Upper lobe of left lung (tissue), 6 donors: ENCODE measurements around the gene AP3S2. TPM values are rescaled to one million over a fixed set of nuclear protein-coding genes. Genes with fewer than 3 reads are reported as not detected.
"Not testable (repeated sequence)": the region's sequence is repeated elsewhere in the genome, so short reads cannot be mapped to it uniquely, and the experiment has no call there.

Source experiments
- ATAC-seq, 2 donors: fragments of 200-7000 bp; cut with Tn5 transposase; one replicate each; pipeline ENCODE4 v1.9.1; 2022; ENCODE audit warnings: mild to moderate bottlenecking in 2 of 2, moderate library complexity in 2 of 2; ENCODE audit not compliant: low FRiP score in 2 of 2
- DNase-seq, 2 donors: peaks; one replicate each; pipeline ENCODE4 v3.0.0-alpha.2; 2019 to 2020
- H3K27ac ChIP-seq, 4 donors: fragments of 200-600 bp; sonication (generic); one replicate each; pipeline ENCODE4 v1.5.1; 2016 to 2019
- H3K27me3 ChIP-seq, 4 donors: fragments of 200-600 bp; sonication (generic); one replicate each; pipeline ENCODE4 v1.5.1; 2017 to 2019
- H3K36me3 ChIP-seq, 4 donors: fragments of 200-600 bp; sonication (generic); one replicate each; pipeline ENCODE4 v1.5.1; 2016 to 2019
- H3K4me1 ChIP-seq, 4 donors: fragments of 200-600 bp; sonication (generic); one replicate each; pipeline ENCODE4 v1.5.1; 2018 to 2019
- H3K4me3 ChIP-seq, 4 donors: fragments of 200-600 bp; sonication (generic); one replicate each; pipeline ENCODE4 v1.5.1; 2017 to 2019; ENCODE audit warnings: mild to moderate bottlenecking in 2 of 4, moderate library complexity in 1 of 4
- H3K9me3 ChIP-seq, 4 donors: fragments of 200-600 bp; sonication (generic); one replicate each; pipeline ENCODE4 v1.5.1; 2018 to 2019
- EP300 ChIP-seq, 4 donors: sonication (generic); formaldehyde crosslinking; IDR thresholded peaks; one replicate each; pipeline ENCODE4 v1.5.1; 2017; ENCODE audit warnings: antibody characterized with exemption in 4 of 4, control low read depth in 2 of 4
- POLR2A ChIP-seq, 4 donors: fragments of 450-650 bp; IDR thresholded peaks; one replicate each; pipeline ENCODE4 v1.5.1; 2016 to 2017; ENCODE audit warnings: antibody characterized with exemption in 4 of 4, mild to moderate bottlenecking in 2 of 4
- POLR2AphosphoS5 ChIP-seq, 2 donors: sonication (generic); formaldehyde crosslinking; IDR thresholded peaks; one replicate each; pipeline ENCODE4 v1.5.1; 2017; ENCODE audit warnings: antibody characterized with exemption in 2 of 2
- WGBS, 2 donors: methylation state at CpG; one replicate each; pipeline ENCODE4 v1.1.5; 2017 to 2018; 5-methylcytosine and 5-hydroxymethylcytosine counted together
- total RNA-seq, 6 donors: library from RNA; depleted of rRNA in 4 of 6; stranded (reverse); fragments of >200 nt in 4 of 6; gene quantifications; one replicate each; pipeline versions ENCODE4 v1.1.0 to v1.2.1, GENCODE V29; 2016 to 2021
- TF ChIP-seq, protein P1 (sequence below), 6 experiments: fragments of 450-650 bp in 4 of 6; fragments of 200-600 bp in 2 of 6; sonication (generic) in 2 of 6; IDR thresholded peaks; one replicate each; pipeline ENCODE4 v1.5.1; 2016 to 2019; ENCODE audit warnings: antibody characterized with exemption in 6 of 6
- donor health status: DM: no; HTN: no; CAD: no; lungs with moderate emphysema.
- donor health status: DM: no; HTN: yes; CAD: no; lungs with severe emphysema.

AP3S2 gene
- total RNA-seq, 6 donors from 2014 or later: 19.6 to 46.1 (median 28.9) TPM

DNA sequence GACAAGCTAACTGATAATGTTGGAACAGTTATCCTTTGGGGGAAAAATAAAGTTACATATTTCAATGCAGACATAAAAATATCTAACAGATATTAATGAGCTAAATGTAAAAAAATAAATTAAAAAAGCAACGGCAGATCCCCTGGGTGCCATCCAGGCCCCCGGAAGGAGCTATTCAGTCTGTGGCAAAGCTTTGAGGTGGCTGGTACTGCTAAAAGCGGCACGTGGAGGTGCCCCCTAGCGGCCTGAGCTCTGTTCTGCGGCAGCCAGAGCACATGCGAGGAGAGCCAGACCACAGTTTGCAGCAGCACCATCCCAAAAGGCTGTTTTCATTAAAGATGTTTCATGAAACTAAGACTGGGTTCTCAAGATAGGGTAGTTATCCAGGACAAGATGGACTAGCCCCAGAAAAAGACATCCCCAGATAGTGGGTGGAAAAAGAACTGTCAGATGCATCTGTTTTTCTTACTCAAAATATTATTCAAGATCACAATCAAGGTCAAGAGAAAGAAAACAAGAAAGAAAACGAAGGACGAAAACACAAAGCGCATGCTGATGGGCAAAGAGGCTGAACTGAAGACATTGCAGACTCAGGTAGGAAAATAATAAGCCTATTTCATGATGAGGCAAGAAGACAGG, 18.7 kb downstream of the AP3S2 start:
- H3K36me3 ChIP-seq: peaks cover 8 to 63% (median 23%) of the 10 kb centered on the region in 4 donors
- H3K27ac ChIP-seq: peak overlapping the region in 1 of 4 donors; percentile 70
- ATAC-seq (peak; percentile 86 to 96), DNase-seq (peak; percentile 88 to 90)
- peaks cover 0 to 7% (median 3%) of the 10 kb centered on the region in 4 donors for H3K4me1 ChIP-seq
- H3K27me3 ChIP-seq: no peaks in the 10 kb centered on the region
- 27 to 30% methylated on average over 10 of the region's 10 CpGs for WGBS, 2 donors
- H3K4me3 ChIP-seq: no peak overlapping the region
- TF ChIP-seq, protein P1, sequence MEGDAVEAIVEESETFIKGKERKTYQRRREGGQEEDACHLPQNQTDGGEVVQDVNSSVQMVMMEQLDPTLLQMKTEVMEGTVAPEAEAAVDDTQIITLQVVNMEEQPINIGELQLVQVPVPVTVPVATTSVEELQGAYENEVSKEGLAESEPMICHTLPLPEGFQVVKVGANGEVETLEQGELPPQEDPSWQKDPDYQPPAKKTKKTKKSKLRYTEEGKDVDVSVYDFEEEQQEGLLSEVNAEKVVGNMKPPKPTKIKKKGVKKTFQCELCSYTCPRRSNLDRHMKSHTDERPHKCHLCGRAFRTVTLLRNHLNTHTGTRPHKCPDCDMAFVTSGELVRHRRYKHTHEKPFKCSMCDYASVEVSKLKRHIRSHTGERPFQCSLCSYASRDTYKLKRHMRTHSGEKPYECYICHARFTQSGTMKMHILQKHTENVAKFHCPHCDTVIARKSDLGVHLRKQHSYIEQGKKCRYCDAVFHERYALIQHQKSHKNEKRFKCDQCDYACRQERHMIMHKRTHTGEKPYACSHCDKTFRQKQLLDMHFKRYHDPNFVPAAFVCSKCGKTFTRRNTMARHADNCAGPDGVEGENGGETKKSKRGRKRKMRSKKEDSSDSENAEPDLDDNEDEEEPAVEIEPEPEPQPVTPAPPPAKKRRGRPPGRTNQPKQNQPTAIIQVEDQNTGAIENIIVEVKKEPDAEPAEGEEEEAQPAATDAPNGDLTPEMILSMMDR (IDR thresholded peaks at IDR 0.05): peak; percentile 68 to 91 (median 86)
- no peak for TF ChIP-seq POLR2A (IDR thresholded peaks at IDR 0.05)
- no peak for TF ChIP-seq POLR2AphosphoS5 (IDR thresholded peaks at IDR 0.05)
- no peak for TF ChIP-seq EP300 (IDR thresholded peaks at IDR 0.05)
- no peaks in the 10 kb centered on the region for H3K9me3 ChIP-seq

DNA sequence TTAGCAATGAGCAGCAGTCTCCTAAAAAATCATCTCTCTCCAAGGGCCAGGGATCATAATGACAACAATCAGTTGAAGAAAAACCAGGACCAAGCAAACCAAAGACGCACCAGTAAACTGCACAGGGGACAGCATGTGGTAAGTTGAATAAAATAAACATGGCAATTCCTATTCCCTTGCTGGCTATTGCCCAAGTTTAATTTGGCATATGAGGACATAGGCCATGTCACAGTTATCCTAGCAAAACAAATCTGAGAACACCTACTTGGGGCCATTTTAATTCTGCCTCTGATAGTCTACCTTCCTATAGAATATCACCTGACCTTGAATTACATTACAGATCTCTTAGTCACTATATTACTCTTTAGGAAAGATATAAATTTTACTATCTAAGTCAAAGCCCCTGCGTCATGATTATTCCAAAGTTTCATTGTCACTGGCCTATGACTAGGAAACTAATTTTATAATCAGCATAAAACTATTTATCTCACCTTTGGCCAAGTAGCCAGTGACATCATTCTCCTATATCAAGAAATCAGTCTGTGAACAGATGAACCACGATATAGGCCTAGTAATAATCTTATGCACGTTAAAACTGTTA, 23.0 kb downstream of the AP3S2 start:
- 91 to 96% methylated on average over 4 of the region's 4 CpGs for WGBS, 2 donors
- TF ChIP-seq, protein P1 (IDR thresholded peaks at IDR 0.05): no peak
- no peak for TF ChIP-seq POLR2A (IDR thresholded peaks at IDR 0.05)
- TF ChIP-seq EP300 (IDR thresholded peaks at IDR 0.05): no peak
- no peak for TF ChIP-seq POLR2AphosphoS5 (IDR thresholded peaks at IDR 0.05)
- no peak for DNase-seq
- Histone ChIP-seq H3K9me3 (no peaks in the 10 kb centered on the region), H3K36me3 (peaks cover 3 to 31% (median 17%) of the 10 kb centered on the region in 4 donors), H3K27ac (no peak overlapping the region), H3K4me3 (no peak overlapping the region), H3K4me1 (peaks cover 0 to 7% (median 3%) of the 10 kb centered on the region in 4 donors), H3K27me3 (no peaks in the 10 kb centered on the region)
- ATAC-seq: no peak

- Histone ChIP-seq H3K27ac (no peak overlapping the region), H3K4me1 (peaks cover 0 to 5% (median 2%) of the 10 kb centered on the region in 4 donors), H3K4me3 (no peak overlapping the region), H3K9me3 (no peaks in the 10 kb centered on the region), H3K27me3 (no peaks in the 10 kb centered on the region), H3K36me3 (peaks cover 3 to 25% (median 16%) of the 10 kb centered on the region in 4 donors)
- TF ChIP-seq POLR2A (IDR thresholded peaks at IDR 0.05) (no peak), EP300 (IDR thresholded peaks at IDR 0.05) (no peak), POLR2AphosphoS5 (IDR thresholded peaks at IDR 0.05) (no peak)
- TF ChIP-seq, protein P1 (IDR thresholded peaks at IDR 0.05): no peak
- 87 to 93% methylated on average over 5 of the region's 5 CpGs for WGBS, 2 donors
- DNase-seq: no peak
- no peak for ATAC-seq
These were observed 23.8 kb downstream of the AP3S2 start for GRCh38 chr15:89870006-89870405.

- ATAC-seq, H3K4me3 ChIP-seq, H3K27ac ChIP-seq, H3K9me3 ChIP-seq, H3K4me1 ChIP-seq, DNase-seq, H3K27me3 ChIP-seq: not testable (repeated sequence)
- H3K36me3 ChIP-seq: peaks cover 6 to 25% (median 19%) of the 10 kb centered on the region in 4 donors
- 94 to 98% methylated on average over 9 of the region's 9 CpGs for WGBS, 2 donors
These were observed 24.3 kb downstream of the AP3S2 start for GRCh38 chr15:89869490-89869889.

GRCh38 chr15:89864958-89865739, 28.6 kb downstream of the AP3S2 start:
- H3K27ac ChIP-seq: no peak overlapping the region
- no peak for DNase-seq
- H3K27me3 ChIP-seq: no peaks in the 10 kb centered on the region
- 70 to 72% methylated on average over 3 of the region's 3 CpGs for WGBS, 2 donors
- H3K4me3 ChIP-seq: no peak overlapping the region
- TF ChIP-seq, protein P1 (IDR thresholded peaks at IDR 0.05): no peak
- TF ChIP-seq POLR2A (IDR thresholded peaks at IDR 0.05): no peak
- TF ChIP-seq POLR2AphosphoS5 (IDR thresholded peaks at IDR 0.05): no peak
- TF ChIP-seq EP300 (IDR thresholded peaks at IDR 0.05): no peak
- H3K36me3 ChIP-seq: peaks cover 6 to 38% (median 22%) of the 10 kb centered on the region in 4 donors
- no peaks in the 10 kb centered on the region for H3K9me3 ChIP-seq
- no peak for ATAC-seq
- H3K4me1 ChIP-seq: no peaks in the 10 kb centered on the region
